PC-9 (cell line): ENCODE measurements around the gene EPB41L3.

Experiments
- EZH2 ChIP-seq: fragments of 200-600 bp; sonication (generic); IDR thresholded peaks from 2 replicates; pipeline ENCODE4 v1.8.0; 2017; ENCODE audit warnings: antibody characterized with exemption, low read depth
- TF ChIP-seq, protein P1 (sequence below): fragments of 200-600 bp; sonication (generic); conservative IDR thresholded peaks from 2 replicates; pipeline ENCODE4 v1.6.1; 2017; ENCODE audit warnings: mixed run types, antibody characterized with exemption, mild to moderate bottlenecking, moderate library complexity

DNA sequence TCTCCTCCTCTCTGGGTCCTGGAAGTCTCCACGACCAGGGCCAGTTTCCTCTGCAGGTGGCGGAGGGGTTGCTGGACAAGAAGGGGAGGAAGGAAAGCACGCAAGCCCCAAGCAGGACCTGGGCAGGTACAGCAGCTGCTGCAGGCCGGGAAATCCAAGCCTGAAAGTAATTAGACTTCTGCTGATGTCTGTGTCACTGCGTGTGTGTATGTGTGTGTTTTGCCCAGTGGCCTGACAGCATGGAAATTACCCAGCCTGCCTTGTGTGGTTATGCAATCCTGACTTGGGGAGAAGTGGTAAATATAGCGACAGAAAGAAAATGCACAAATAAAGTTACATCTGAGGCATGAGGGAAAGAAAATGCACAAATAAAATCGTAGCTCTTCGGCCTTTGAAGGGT, 126.5 kb downstream of the EPB41L3 start:
- TF ChIP-seq, protein P1, sequence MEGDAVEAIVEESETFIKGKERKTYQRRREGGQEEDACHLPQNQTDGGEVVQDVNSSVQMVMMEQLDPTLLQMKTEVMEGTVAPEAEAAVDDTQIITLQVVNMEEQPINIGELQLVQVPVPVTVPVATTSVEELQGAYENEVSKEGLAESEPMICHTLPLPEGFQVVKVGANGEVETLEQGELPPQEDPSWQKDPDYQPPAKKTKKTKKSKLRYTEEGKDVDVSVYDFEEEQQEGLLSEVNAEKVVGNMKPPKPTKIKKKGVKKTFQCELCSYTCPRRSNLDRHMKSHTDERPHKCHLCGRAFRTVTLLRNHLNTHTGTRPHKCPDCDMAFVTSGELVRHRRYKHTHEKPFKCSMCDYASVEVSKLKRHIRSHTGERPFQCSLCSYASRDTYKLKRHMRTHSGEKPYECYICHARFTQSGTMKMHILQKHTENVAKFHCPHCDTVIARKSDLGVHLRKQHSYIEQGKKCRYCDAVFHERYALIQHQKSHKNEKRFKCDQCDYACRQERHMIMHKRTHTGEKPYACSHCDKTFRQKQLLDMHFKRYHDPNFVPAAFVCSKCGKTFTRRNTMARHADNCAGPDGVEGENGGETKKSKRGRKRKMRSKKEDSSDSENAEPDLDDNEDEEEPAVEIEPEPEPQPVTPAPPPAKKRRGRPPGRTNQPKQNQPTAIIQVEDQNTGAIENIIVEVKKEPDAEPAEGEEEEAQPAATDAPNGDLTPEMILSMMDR = no peak
- TF ChIP-seq EZH2 = no peak
